SJCRH30 (cell line): Measurements from ENCODE around the gene MTSS2. TPM values are rescaled to one million over a fixed set of nuclear protein-coding genes. Genes with fewer than 3 reads are reported as not detected.

ENCODE experiments used
- DNase-seq, 2 experiments: peaks; one replicate each; pipeline ENCODE4 v3.0.0-alpha.2; 2015 to 2020
- H3K27ac ChIP-seq: fragments of 250-450 bp; sonication (Bioruptor Pico); 2 replicates; pipeline ENCODE4 v1.5.1; 2020; ENCODE audit warnings: mild to moderate bottlenecking, moderate library complexity
- H3K27me3 ChIP-seq: fragments of 250-450 bp; sonication (Bioruptor Pico); 2 replicates; pipeline ENCODE4 v1.5.1; 2020; ENCODE audit warnings: mild to moderate bottlenecking, moderate library complexity
- H3K36me3 ChIP-seq: fragments of 250-450 bp; sonication (Bioruptor Pico); 2 replicates; pipeline ENCODE4 v1.5.1; 2020; ENCODE audit warnings: mild to moderate bottlenecking, moderate library complexity
- H3K4me1 ChIP-seq: fragments of 250-450 bp; sonication (Bioruptor Pico); 2 replicates; pipeline ENCODE4 v1.5.1; 2020; ENCODE audit warnings: mild to moderate bottlenecking, moderate library complexity
- H3K4me3 ChIP-seq: fragments of 250-450 bp; sonication (Bioruptor Pico); 2 replicates; pipeline ENCODE4 v1.5.1; 2020; ENCODE audit warnings: mild to moderate bottlenecking, moderate library complexity
- H3K9me3 ChIP-seq: fragments of 250-450 bp; sonication (Bioruptor Pico); replicated peaks from 2 replicates; pipeline ENCODE4 v1.5.1; 2020; ENCODE audit warnings: mild to moderate bottlenecking, moderate library complexity
- total RNA-seq: library from RNA; depleted of rRNA; stranded (reverse); fragments of >200 nt; shearing (Covaris generic); gene quantifications from 2 replicates; pipeline ENCODE4 v1.2.3, GENCODE V29; 2014; rRNA removed

MTSS2 gene
- total RNA-seq = 24.6 and 27.4 TPM in 2 replicates

DNA sequence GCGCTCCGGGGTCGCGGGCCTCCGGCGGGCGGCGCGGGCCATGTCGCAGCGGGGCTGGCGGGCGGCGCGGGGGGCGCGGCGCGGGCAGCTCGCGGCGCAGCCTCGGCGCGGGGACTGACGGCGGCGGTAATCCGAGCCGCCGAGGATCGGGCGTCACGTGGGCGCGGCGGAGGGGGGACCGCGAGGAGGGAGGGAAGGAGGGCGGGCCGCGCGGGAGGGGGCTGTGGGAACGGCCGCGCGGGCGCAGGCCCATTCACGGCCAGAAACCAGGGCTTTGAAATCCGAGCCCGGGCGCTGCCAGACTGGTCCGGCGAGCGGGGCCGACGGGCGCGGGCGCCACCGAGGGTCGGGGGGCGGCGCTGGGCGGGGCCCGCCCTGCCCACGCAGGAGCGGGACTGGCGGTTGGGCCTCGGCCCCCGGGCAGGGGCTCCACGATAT, at the start of gene MTSS2:
TSS of gene MTSS2 (minus strand) at position 116 of the 438 bp plus-strand sequence. CDS start 262 bp downstream, outside the sequence.
- peak; percentile 82 to 84 for DNase-seq

GRCh38 chr16:70735141-70735979, 49.5 kb upstream of the MTSS2 start:
- H3K4me1 ChIP-seq = peaks cover 37% of the 10 kb centered on the region
- peak; percentile 88 to 91 for DNase-seq

More for the DNA sequence above, at the start of gene MTSS2:
- H3K4me3 ChIP-seq = peak within 1 kb of the TSS; percentile 91
- no peaks in the 10 kb centered on the region for H3K27me3 ChIP-seq
- no peaks in the 10 kb centered on the region for H3K36me3 ChIP-seq
- peak within 1 kb of the TSS; percentile 59 for H3K27ac ChIP-seq
- peaks cover 45% of the 10 kb centered on the region for H3K4me1 ChIP-seq
- H3K9me3 ChIP-seq = no peaks in the 10 kb centered on the region

GRCh38 chr16:70734522-70735095, 48.8 kb upstream of the MTSS2 start:
- Histone ChIP-seq H3K27ac (peak overlapping the region; percentile 49), H3K9me3 (no peaks in the 10 kb centered on the region), H3K27me3 (no peaks in the 10 kb centered on the region), H3K36me3 (no peaks in the 10 kb centered on the region), H3K4me3 (no peak overlapping the region), H3K4me1 (peaks cover 37% of the 10 kb centered on the region)
- DNase-seq = no peak

More at GRCh38 chr16:70735141-70735979, 49.5 kb upstream of the MTSS2 start:
- H3K27ac ChIP-seq = peak overlapping the region; percentile 49
- no peaks in the 10 kb centered on the region for H3K9me3 ChIP-seq
- no peak overlapping the region for H3K4me3 ChIP-seq
- H3K36me3 ChIP-seq = no peaks in the 10 kb centered on the region
- no peaks in the 10 kb centered on the region for H3K27me3 ChIP-seq

DNA sequence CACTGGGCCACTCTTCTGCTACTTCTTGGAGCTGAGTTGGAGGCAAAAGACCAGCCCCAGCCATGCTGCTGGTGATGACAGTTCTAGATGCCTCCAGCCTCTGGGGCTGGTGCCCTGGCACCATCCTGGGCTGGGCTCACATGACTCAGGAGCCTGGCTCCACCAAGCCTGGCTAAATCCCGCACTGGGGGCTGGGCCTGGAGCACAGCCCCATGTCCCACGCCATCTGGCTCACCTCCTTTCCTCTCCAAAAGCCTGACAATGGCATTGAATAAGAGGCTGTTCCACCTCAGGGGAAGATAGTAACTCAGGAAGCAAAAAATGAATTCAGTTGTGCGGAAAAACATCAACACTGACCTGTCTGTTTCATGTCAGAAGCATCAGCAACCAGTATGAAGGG, 45.1 kb upstream of the MTSS2 start:
- Histone ChIP-seq H3K4me1 (peaks cover 22% of the 10 kb centered on the region), H3K27ac (no peak overlapping the region), H3K36me3 (no peaks in the 10 kb centered on the region), H3K9me3 (no peaks in the 10 kb centered on the region), H3K4me3 (no peak overlapping the region), H3K27me3 (no peaks in the 10 kb centered on the region)
- no peak for DNase-seq

DNA sequence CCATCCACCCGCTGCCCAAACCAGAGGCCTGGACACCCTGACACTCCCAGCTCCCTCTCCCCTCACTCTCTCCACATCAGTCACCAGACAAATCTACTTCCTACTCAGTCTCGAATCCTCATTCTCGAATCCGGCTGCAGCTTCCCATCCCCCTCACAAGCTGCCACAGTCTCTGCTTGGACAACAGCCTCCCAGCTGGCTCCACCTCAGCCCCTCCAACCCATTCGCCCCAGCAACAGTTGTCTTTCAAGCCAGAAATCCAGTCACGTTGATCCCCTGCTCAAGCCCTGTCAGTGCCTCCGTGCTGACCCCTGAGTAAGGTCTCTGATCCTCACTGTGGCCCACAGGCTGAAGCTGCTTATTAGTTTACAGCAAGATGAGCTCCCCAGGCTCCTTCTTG, 44.2 kb upstream of the MTSS2 start:
- Histone ChIP-seq H3K36me3 (no peaks in the 10 kb centered on the region), H3K27ac (no peak overlapping the region), H3K9me3 (no peaks in the 10 kb centered on the region), H3K4me3 (no peak overlapping the region), H3K27me3 (no peaks in the 10 kb centered on the region), H3K4me1 (peaks cover 23% of the 10 kb centered on the region)
- DNase-seq = no peak

- no peak overlapping the region for H3K27ac ChIP-seq
- H3K27me3 ChIP-seq = no peaks in the 10 kb centered on the region
- H3K4me1 ChIP-seq = peaks cover 21% of the 10 kb centered on the region
- DNase-seq = no peak
- H3K9me3 ChIP-seq = no peaks in the 10 kb centered on the region
- no peaks in the 10 kb centered on the region for H3K36me3 ChIP-seq
- H3K4me3 ChIP-seq = no peak overlapping the region
Observed at GRCh38 chr16:70729292-70729691, 43.4 kb upstream of the MTSS2 start.

DNA sequence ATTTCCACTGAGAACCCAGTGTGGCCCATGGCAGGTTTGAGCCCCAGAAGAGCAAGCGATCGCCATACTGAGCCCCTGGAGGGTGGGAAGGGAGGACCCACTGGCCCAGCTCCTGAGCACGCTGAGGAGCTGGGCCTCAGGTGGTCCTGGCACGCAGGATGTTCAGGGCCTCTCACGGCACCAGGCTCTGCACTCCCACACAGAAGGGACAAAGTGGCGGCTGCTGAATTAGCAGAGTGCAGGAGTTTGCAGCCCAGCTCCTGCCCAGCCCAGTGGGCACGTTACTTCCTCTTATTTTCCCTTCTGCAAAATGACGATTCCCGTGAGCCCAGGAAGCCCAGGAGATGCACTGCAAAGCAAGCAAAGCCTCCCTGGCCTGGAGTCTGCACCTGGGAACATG, 42.3 kb upstream of the MTSS2 start:
- H3K27me3 ChIP-seq = no peaks in the 10 kb centered on the region
- no peak overlapping the region for H3K4me3 ChIP-seq
- H3K27ac ChIP-seq = no peak overlapping the region
- DNase-seq = no peak
- no peaks in the 10 kb centered on the region for H3K9me3 ChIP-seq
- peaks cover 21% of the 10 kb centered on the region for H3K4me1 ChIP-seq
- H3K36me3 ChIP-seq = no peaks in the 10 kb centered on the region

- no peak overlapping the region for H3K4me3 ChIP-seq
- no peaks in the 10 kb centered on the region for H3K27me3 ChIP-seq
- DNase-seq = no peak
- H3K27ac ChIP-seq = peak overlapping the region; percentile 83; the same call in 1 of the 2 replicates
- no peaks in the 10 kb centered on the region for H3K36me3 ChIP-seq
- H3K9me3 ChIP-seq = no peaks in the 10 kb centered on the region
- H3K4me1 ChIP-seq = peaks cover 21% of the 10 kb centered on the region
Observed at GRCh38 chr16:70726892-70727361, 41.1 kb upstream of the MTSS2 start.

- Histone ChIP-seq H3K27ac (peak overlapping the region; percentile 83), H3K27me3 (no peaks in the 10 kb centered on the region), H3K4me1 (peaks cover 21% of the 10 kb centered on the region), H3K36me3 (no peaks in the 10 kb centered on the region), H3K4me3 (peak overlapping the region; percentile 25), H3K9me3 (no peaks in the 10 kb centered on the region)
- peak; percentile 76 to 86 for DNase-seq
Observed at GRCh38 chr16:70725912-70726828, 40.3 kb upstream of the MTSS2 start.

GRCh38 chr16:70725024-70725911, 39.4 kb upstream of the MTSS2 start:
- Histone ChIP-seq H3K27ac (peak overlapping the region; percentile 83), H3K9me3 (no peaks in the 10 kb centered on the region), H3K4me1 (peaks cover 21% of the 10 kb centered on the region), H3K36me3 (no peaks in the 10 kb centered on the region), H3K27me3 (no peaks in the 10 kb centered on the region), H3K4me3 (peak overlapping the region; percentile 25)
- no peak for DNase-seq

- no peaks in the 10 kb centered on the region for H3K36me3 ChIP-seq
- DNase-seq = no peak
- peaks cover 21% of the 10 kb centered on the region for H3K4me1 ChIP-seq
- no peaks in the 10 kb centered on the region for H3K9me3 ChIP-seq
- H3K4me3 ChIP-seq = no peak overlapping the region
- H3K27me3 ChIP-seq = no peaks in the 10 kb centered on the region
- H3K27ac ChIP-seq = no peak overlapping the region; the same call in 1 of the 2 replicates
Observed at GRCh38 chr16:70724146-70725023, 38.5 kb upstream of the MTSS2 start.

GRCh38 chr16:70723740-70724145, 37.9 kb upstream of the MTSS2 start:
- Histone ChIP-seq H3K36me3 (no peaks in the 10 kb centered on the region), H3K4me1 (peaks cover 21% of the 10 kb centered on the region), H3K4me3 (no peak overlapping the region), H3K9me3 (no peaks in the 10 kb centered on the region), H3K27me3 (no peaks in the 10 kb centered on the region), H3K27ac (no peak overlapping the region)
- DNase-seq = no peak
